A673 (cell line): Measurements from ENCODE around the gene TMOD2.

Experiments used
- CTCF ChIP-seq: fragments of 300-800, 200-600 bp; sonication (generic); conservative IDR thresholded peaks from 2 replicates; pipeline ENCODE4 v1.5.1; 2017; ENCODE audit warnings: low read depth, mild to moderate bottlenecking, antibody characterized with exemption, low read length, moderate library complexity, mixed read lengths
- EZH2 ChIP-seq: fragments of 200-600 bp; sonication (generic); IDR thresholded peaks from 2 replicates; pipeline ENCODE4 v1.6.1; 2017; ENCODE audit warnings: borderline replicate concordance, low read depth, mild to moderate bottlenecking, mixed read lengths, antibody characterized with exemption, low read length; ENCODE audit not compliant: poor library complexity, severe bottlenecking

DNA sequence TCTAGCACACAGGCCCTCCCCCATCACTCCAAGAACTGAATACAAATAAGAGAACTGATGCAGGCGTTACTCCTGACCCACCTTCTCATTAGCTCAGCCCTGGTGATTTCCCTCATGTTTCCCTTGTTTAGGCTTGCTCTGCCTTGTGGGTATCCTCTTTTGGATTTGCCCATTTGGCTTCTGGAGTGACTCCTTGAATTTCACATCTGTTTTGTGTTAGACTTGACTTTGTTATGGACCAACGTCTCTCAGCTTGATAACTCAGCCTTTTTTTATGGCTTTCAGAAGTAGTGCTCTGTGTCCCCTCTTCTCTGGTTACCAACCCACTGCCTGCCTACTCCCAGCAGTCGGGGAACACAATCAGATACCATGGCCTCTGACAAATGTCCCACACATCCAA lies 66.8 kb downstream of the TMOD2 start:
- no peak for TF ChIP-seq CTCF
- no peak for TF ChIP-seq EZH2
